Keratinocyte (primary cell): ENCODE results near the gene AAGAB. TPM values are rescaled to one million over a fixed set of nuclear protein-coding genes. Genes with fewer than 3 reads are reported as not detected.
A peak's percentile ranks its signal among the peaks of the same experiment; 100 is the strongest.

Experiments
- DNase-seq: peaks from one replicate; pipeline ENCODE4 v3.0.0-alpha.2; 2011; ENCODE audit warnings: low read depth, missing footprints, low spot score
- FAIRE-seq: peaks from 2 replicates; lab custom pipeline; 2011; peaks lifted over from hg19 to GRCh38; lab: Jason Lieb, UNC
- H2AFZ ChIP-seq: 2 replicates; pipeline ENCODE4 v1.6.0; 2012; ENCODE audit warnings: low read length, control low read depth, inconsistent platforms; ENCODE audit not compliant: control insufficient read depth
- H3K27ac ChIP-seq: 2 replicates; pipeline ENCODE4 v1.5.1; 2011; ENCODE audit warnings: low read length; ENCODE audit not compliant: control insufficient read depth, insufficient read depth
- H3K27me3 ChIP-seq: 3 replicates; pipeline ENCODE4 v1.6.0; 2011; ENCODE audit warnings: low read length; ENCODE audit not compliant: control insufficient read depth, insufficient read depth; ENCODE audit errors: extremely low read depth
- H3K36me3 ChIP-seq, 2 experiments: 2 replicates in 1 of 2; 3 replicates in 1 of 2; pipeline ENCODE4 v1.5.1; 2011; ENCODE audit warnings: low read length in 2 of 2, mild to moderate bottlenecking in 1 of 2; ENCODE audit not compliant: control insufficient read depth in 2 of 2, insufficient read depth in 2 of 2; ENCODE audit errors: extremely low read depth in 1 of 2
- H3K4me1 ChIP-seq: 3 replicates; pipeline ENCODE4 v1.5.1; 2011; ENCODE audit warnings: low read length; ENCODE audit not compliant: control insufficient read depth, insufficient read depth; ENCODE audit errors: extremely low read depth
- H3K4me2 ChIP-seq: 3 replicates; pipeline ENCODE4 v1.6.0; 2011; ENCODE audit warnings: low read depth, low read length; ENCODE audit not compliant: control insufficient read depth, insufficient read depth; ENCODE audit errors: extremely low read depth
- H3K4me3 ChIP-seq, 3 experiments: fragments of 200-600 bp in 1 of 3; sonication (generic) in 1 of 3; 2 replicates in 2 of 3; 3 replicates in 1 of 3; pipeline ENCODE4 v1.5.1; 2011 to 2016; ENCODE audit warnings: low read length in 3 of 3, mild to moderate bottlenecking in 3 of 3, control low read depth in 2 of 3, inconsistent platforms in 1 of 3, low read depth in 1 of 3, mixed read lengths in 1 of 3, mixed run types in 1 of 3, moderate library complexity in 1 of 3; ENCODE audit not compliant: control insufficient read depth in 2 of 3, insufficient read depth in 2 of 3; ENCODE audit errors: extremely low read depth in 1 of 3
- H3K79me2 ChIP-seq: 2 replicates; pipeline ENCODE4 v1.6.0; 2012; ENCODE audit warnings: low read length; ENCODE audit not compliant: control insufficient read depth, insufficient read depth
- H3K9ac ChIP-seq: 3 replicates; pipeline ENCODE4 v1.6.0; 2011; ENCODE audit warnings: low read length; ENCODE audit not compliant: control insufficient read depth, insufficient read depth; ENCODE audit errors: extremely low read depth
- H3K9me1 ChIP-seq: 3 replicates; pipeline ENCODE4 v1.6.0; 2011; ENCODE audit warnings: low read length; ENCODE audit not compliant: control insufficient read depth, insufficient read depth; ENCODE audit errors: extremely low read depth
- H3K9me3 ChIP-seq: 2 replicates; pipeline ENCODE4 v1.5.1; 2012; ENCODE audit warnings: low read depth, low read length; ENCODE audit not compliant: control insufficient read depth
- H4K20me1 ChIP-seq: 3 replicates; pipeline ENCODE4 v1.6.0; 2011; ENCODE audit warnings: low read length; ENCODE audit not compliant: control insufficient read depth, insufficient read depth; ENCODE audit errors: extremely low read depth
- CTCF ChIP-seq, 3 experiments: IDR thresholded peaks in 1 of 3; conservative IDR thresholded peaks in 1 of 3; optimal IDR thresholded peaks in 1 of 3; 2 replicates in 2 of 3; 3 replicates in 1 of 3; pipeline versions ENCODE3 to v1.5.1; 2011; ENCODE audit warnings: low read length in 3 of 3, mild to moderate bottlenecking in 3 of 3, moderate library complexity in 2 of 3, control low read depth in 1 of 3, inconsistent platforms in 1 of 3; ENCODE audit not compliant: insufficient read depth in 2 of 3; ENCODE audit errors: extremely low read depth in 1 of 3
- EZH2 ChIP-seq: IDR thresholded peaks from one replicate; pipeline ENCODE4 v1.6.1; 2012; ENCODE audit warnings: inconsistent platforms, mild to moderate bottlenecking, low read length, moderate library complexity
- dilution Hi-C: fragments of 300-500 bp; cut with MboI; formaldehyde crosslinking; loops from one replicate; pipeline ENCODE4 v1.7.0; 2020; ENCODE audit warnings: low sequenced_read_pairs; ENCODE audit not compliant: extremely low pct_ligation_motif_present
- polyA plus RNA-seq, 5 experiments: library from polyadenylated mRNA; depleted of rRNA in 3 of 5; stranded (reverse) in 3 of 5; stranded (forward) in 1 of 5; unstranded in 1 of 5; fragments of >200 nt; gene quantifications; 1 replicate in 1 of 5; 2 replicates in 3 of 5; 3 replicates in 1 of 5; pipeline versions ENCODE4 v1.2.1 to v1.2.3, GENCODE V29; 2011 to 2012; ENCODE audit warnings: missing spikeins in 2 of 5, low read depth in 1 of 5, low replicate concordance in 1 of 5

Gene AAGAB
- polyA plus RNA-seq, 1 donor (not counting 4 experiments of a cell fraction or from before 2014, with no cell fraction given) = 82.7 TPM

GRCh38 chr15:67181221-67181639, 73.2 kb downstream of the AAGAB start:
- Histone ChIP-seq H3K9me1 (no peaks in the 10 kb centered on the region), H3K79me2 (peaks cover 11% of the 10 kb centered on the region), H3K4me2 (no peak overlapping the region), H2AFZ (no peak overlapping the region), H3K4me3 (no peak overlapping the region), H3K9ac (no peak overlapping the region), H3K9me3 (no peaks in the 10 kb centered on the region), H4K20me1 (no peaks in the 10 kb centered on the region), H3K27me3 (no peaks in the 10 kb centered on the region), H3K4me1 (peaks cover 27% of the 10 kb centered on the region), H3K27ac (no peak overlapping the region), H3K36me3 (peaks cover 38 to 64% of the 10 kb centered on the region in 2 experiments)
- no peak for FAIRE-seq
- dilution Hi-C loops = no loop called here
- DNase-seq = no peak
- TF ChIP-seq EZH2 (no peak), CTCF (optimal IDR thresholded peaks at IDR 0.05 in 1 of 3, IDR thresholded peaks at IDR 0.05 in 1 of 3, conservative IDR thresholded peaks at IDR 0.05 in 1 of 3; ENCODE audit: extremely low read depth in 1 of 3, insufficient read depth in 2 of 3, low read length in 3 of 3) (peak in 1 of 3 experiments; percentile 36)

- Histone ChIP-seq H3K9me3 (no peaks in the 10 kb centered on the region), H3K9ac (no peak overlapping the region), H2AFZ (no peak overlapping the region), H3K4me1 (peaks cover 27% of the 10 kb centered on the region), H3K27ac (no peak overlapping the region), H3K4me2 (no peak overlapping the region), H3K9me1 (no peaks in the 10 kb centered on the region), H3K27me3 (no peaks in the 10 kb centered on the region), H3K36me3 (peaks cover 36 to 68% of the 10 kb centered on the region in 2 experiments), H3K4me3 (no peak overlapping the region), H4K20me1 (no peaks in the 10 kb centered on the region), H3K79me2 (peaks cover 17% of the 10 kb centered on the region)
- dilution Hi-C loops = no loop called here
- TF ChIP-seq CTCF (optimal IDR thresholded peaks at IDR 0.05 in 1 of 3, IDR thresholded peaks at IDR 0.05 in 1 of 3, conservative IDR thresholded peaks at IDR 0.05 in 1 of 3; ENCODE audit: extremely low read depth in 1 of 3, insufficient read depth in 2 of 3, low read length in 3 of 3) (peak in 2 of 3 experiments; percentile 8 to 21), EZH2 (no peak)
- FAIRE-seq = no peak
- no peak for DNase-seq
Observed at GRCh38 chr15:67180514-67181191, 73.8 kb downstream of the AAGAB start.
